IMR-90 (cell line): Measurements from ENCODE around the gene STX17. TPM values are rescaled to one million over a fixed set of nuclear protein-coding genes. Genes with fewer than 3 reads are reported as not detected.

Experiments used
- ATAC-seq: fragments of 200-7000 bp; cut with Tn5 transposase; 2 replicates; pipeline ENCODE4 v1.9.1; 2020; ENCODE audit warnings: low read depth, mild to moderate bottlenecking, moderate library complexity
- BruUV-seq: library from RNA; stranded (reverse); fragments of 400-500 nt; replicated peaks from 2 replicates; lab custom pipeline; 2021; lab: Mats Ljungman, UMichigan
- CTCF ChIA-PET: fragments of 300-600 bp; formaldehyde crosslinking; extraction: SDS; loops from one replicate; lab custom pipeline; 2021; ENCODE audit warnings: antibody characterized with exemption; lab: Yijun Ruan, JAX
- POLR2A ChIA-PET: fragments of 300-600 bp; sonication (Branson Sonifier 250); formaldehyde crosslinking; loops from one replicate; lab custom pipeline; 2022; ENCODE audit warnings: antibody characterized with exemption; ENCODE audit not compliant: unreplicated experiment; lab: Charles Lee
- DNase-seq: peaks from one replicate; pipeline ENCODE4 v3.0.0; 2013
- H2AFZ ChIP-seq: replicated peaks from 2 replicates; pipeline ENCODE3; 2013; ENCODE audit warnings: low read length, mild to moderate bottlenecking; ENCODE audit not compliant: poor library complexity
- H2AK5ac ChIP-seq: 2 replicates; pipeline ENCODE4 v1.6.1; 2013; ENCODE audit warnings: low read depth, low read length, inconsistent platforms
- H2AK9ac ChIP-seq: replicated peaks from 2 replicates; pipeline ENCODE3; 2013; ENCODE audit warnings: mild to moderate bottlenecking, low read depth, low read length, moderate library complexity; ENCODE audit not compliant: poor library complexity
- H2BK120ac ChIP-seq: 2 replicates; pipeline ENCODE4 v1.6.1; 2013; ENCODE audit warnings: low read depth, low read length, inconsistent platforms
- H2BK15ac ChIP-seq: 3 replicates; pipeline ENCODE4 v1.6.1; 2013; ENCODE audit warnings: low read depth, low read length, inconsistent platforms
- H2BK20ac ChIP-seq: 2 replicates; pipeline ENCODE4 v1.6.1; 2013; ENCODE audit warnings: low read depth, mild to moderate bottlenecking, inconsistent platforms, low read length, moderate library complexity
- H2BK5ac ChIP-seq: 2 replicates; pipeline ENCODE4 v1.6.1; 2013; ENCODE audit warnings: mild to moderate bottlenecking, low read depth, low read length, inconsistent platforms; ENCODE audit not compliant: poor library complexity, severe bottlenecking
- H3K14ac ChIP-seq: replicated peaks from 2 replicates; pipeline ENCODE4 v1.6.1; 2013; ENCODE audit warnings: low read depth, low read length, inconsistent platforms
- H3K18ac ChIP-seq: 2 replicates; pipeline ENCODE4 v1.6.1; 2013; ENCODE audit warnings: low read depth, low read length, control low read depth
- H3K23ac ChIP-seq: 2 replicates; pipeline ENCODE4 v1.6.1; 2013; ENCODE audit warnings: low read depth, low read length, inconsistent platforms
- H3K27ac ChIP-seq: 2 replicates; pipeline ENCODE4 v1.5.1; 2013; ENCODE audit warnings: mild to moderate bottlenecking, control low read depth, low read length; ENCODE audit not compliant: insufficient read depth
- H3K27me3 ChIP-seq: 2 replicates; pipeline ENCODE4 v1.6.1; 2013; ENCODE audit warnings: low read length; ENCODE audit not compliant: control insufficient read depth, insufficient read depth
- H3K36me3 ChIP-seq: 2 replicates; pipeline ENCODE4 v1.6.1; 2013; ENCODE audit warnings: low read length, mixed read lengths; ENCODE audit not compliant: control insufficient read depth, insufficient read depth
- H3K4ac ChIP-seq: 2 replicates; pipeline ENCODE4 v1.6.1; 2013; ENCODE audit warnings: low read depth, low read length, inconsistent platforms
- H3K4me1 ChIP-seq: 2 replicates; pipeline ENCODE4 v1.6.1; 2013; ENCODE audit warnings: low read length, mixed read lengths; ENCODE audit not compliant: control insufficient read depth, insufficient read depth
- H3K4me2 ChIP-seq: 2 replicates; pipeline ENCODE4 v1.6.1; 2013; ENCODE audit warnings: low read depth, mild to moderate bottlenecking, control low read depth, low read length, moderate library complexity
- H3K4me3 ChIP-seq: 2 replicates; pipeline ENCODE4 v1.5.1; 2013; ENCODE audit warnings: low read depth, mild to moderate bottlenecking, control low read depth, low read length, moderate library complexity; ENCODE audit not compliant: insufficient read depth
- H3K56ac ChIP-seq: 2 replicates; pipeline ENCODE4 v1.6.1; 2013; ENCODE audit warnings: low read length, inconsistent platforms; ENCODE audit not compliant: insufficient read depth; ENCODE audit errors: extremely low read depth
- H3K79me1 ChIP-seq, 2 experiments: 2 replicates each; pipeline ENCODE4 v1.6.1; 2013; ENCODE audit warnings: low read length in 2 of 2, inconsistent platforms in 1 of 2, low read depth in 1 of 2
- H3K9ac ChIP-seq: 2 replicates; pipeline ENCODE4 v1.6.1; 2013; ENCODE audit warnings: low read depth, low read length, control low read depth
- H3K9me1 ChIP-seq: 2 replicates; pipeline ENCODE4 v1.6.1; 2013; ENCODE audit warnings: low read length, inconsistent platforms; ENCODE audit not compliant: insufficient read depth
- H3K9me3 ChIP-seq: 2 replicates; pipeline ENCODE4 v1.6.1; 2013; ENCODE audit warnings: low read length; ENCODE audit not compliant: control insufficient read depth, insufficient read depth
- H4K20me1 ChIP-seq: 2 replicates; pipeline ENCODE4 v1.6.1; 2013; ENCODE audit warnings: low read length, inconsistent platforms; ENCODE audit not compliant: insufficient read depth
- H4K5ac ChIP-seq: 2 replicates; pipeline ENCODE4 v1.6.1; 2013; ENCODE audit warnings: mild to moderate bottlenecking, low read depth, low read length, control low read depth
- H4K8ac ChIP-seq, 2 experiments: 2 replicates each; pipeline ENCODE4 v1.6.1; 2013; ENCODE audit warnings: low read depth in 2 of 2, low read length in 2 of 2, control low read depth in 1 of 2, inconsistent platforms in 1 of 2
- H4K91ac ChIP-seq: 2 replicates; pipeline ENCODE4 v1.6.1; 2013; ENCODE audit warnings: low read depth, low read length, inconsistent platforms; ENCODE audit not compliant: insufficient read depth
- CTCF ChIP-seq: conservative IDR thresholded peaks from 2 replicates; pipeline ENCODE4 v1.5.1; 2012; ENCODE audit warnings: mild to moderate bottlenecking, low read depth, low read length, improper control_type of control experiment
- FOS ChIP-seq: fragments of 150-350 bp; IDR thresholded peaks from 2 replicates; pipeline ENCODE4 v1.6.1; 2016; ENCODE audit warnings: low read depth, low read length
- MAFK ChIP-seq: IDR thresholded peaks from 2 replicates; pipeline ENCODE4 v1.6.1; 2012; ENCODE audit warnings: low read depth, low read length, improper control_type of control experiment
- MXI1 ChIP-seq: IDR thresholded peaks from 2 replicates; pipeline ENCODE4 v1.6.1; 2012; ENCODE audit warnings: low read depth, mild to moderate bottlenecking, low read length, moderate library complexity, borderline replicate concordance
- NFE2L2 ChIP-seq: fragments of 150-350 bp; IDR thresholded peaks from 2 replicates; pipeline ENCODE4 v1.6.1; 2016; ENCODE audit warnings: low read depth, mild to moderate bottlenecking, low read length
- RFX5 ChIP-seq: IDR thresholded peaks from 2 replicates; pipeline ENCODE4 v1.8.0; 2012; ENCODE audit warnings: low read depth, mild to moderate bottlenecking, low read length, moderate library complexity
- WGBS, 2 experiments: methylation state at CpG; one replicate each; pipeline versions ENCODE4 v1.1.5 to v1.1.7; 2013; ENCODE audit warnings: missing lambda C conversion rate in 2 of 2; ENCODE audit not compliant: insufficient read length in 1 of 2; ENCODE audit errors: extremely low coverage in 2 of 2; 5-methylcytosine and 5-hydroxymethylcytosine counted together
- dilution Hi-C: fragments of 300-500 bp; cut with HindIII; formaldehyde crosslinking; loops from one replicate; pipeline ENCODE4 v1.14.3; 2018; ENCODE audit warnings: low sequenced_read_pairs; ENCODE audit not compliant: unreplicated experiment
- in situ Hi-C: fragments of 300-500 bp; cut with MboI; formaldehyde crosslinking; loops from 3 replicates; pipeline ENCODE4 v1.14.3; 2019; ENCODE audit warnings: low sequenced_read_pairs, inconsistent platforms, mixed read lengths
- intact Hi-C: fragments of 100-400 bp; cut with micrococcal nuclease; formaldehyde crosslinking; loops from 2 replicates; pipeline ENCODE4 v1.10.0; 2022
- polyA plus RNA-seq, 3 experiments: library from polyadenylated mRNA; depleted of rRNA; stranded (reverse); fragments of >200 nt; gene quantifications; 2 replicates each; pipeline ENCODE4 v1.2.3, GENCODE V29; 2012; ENCODE audit warnings: low replicate concordance in 1 of 3
- total RNA-seq: library from RNA; depleted of rRNA; stranded (reverse); fragments of >200 nt; gene quantifications from 2 replicates; pipeline ENCODE4 v1.2.3, GENCODE V29; 2012

STX17 gene
- total and polyA plus RNA-seq, 2 of the 4 experiments (the other 2 are of a cell fraction): 6.2 to 11.7 TPM

GRCh38 chr9:100013573-100013972 is 107.1 kb downstream of the STX17 start:
- Histone ChIP-seq H4K5ac (no peak overlapping the region), H3K9me1 (no peaks in the 10 kb centered on the region), H4K20me1 (no peaks in the 10 kb centered on the region), H3K14ac (no peak overlapping the region), H3K79me1 (peaks cover 3 to 5% of the 10 kb centered on the region in 2 experiments; a peak in 3 of 4 replicates), H3K36me3 (peaks cover 5% of the 10 kb centered on the region), H2BK120ac (no peak overlapping the region), H3K18ac (no peak overlapping the region), H3K4ac (no peak overlapping the region), H2AFZ (no peak overlapping the region), H2BK20ac (no peak overlapping the region), H3K4me1 (peaks cover 7% of the 10 kb centered on the region), H2AK9ac (no peak overlapping the region), H2BK5ac (no peak overlapping the region), H3K27ac (no peak overlapping the region), H3K4me2 (no peak overlapping the region; the same call in 1 of the 2 replicates), H4K91ac (no peak overlapping the region), H3K9ac (no peak overlapping the region), H3K27me3 (no peaks in the 10 kb centered on the region), H3K9me3 (no peaks in the 10 kb centered on the region), H2BK15ac (no peak overlapping the region), H3K4me3 (no peak overlapping the region), H4K8ac (no peak overlapping the region), H2AK5ac (no peak overlapping the region), H3K56ac (no peak overlapping the region), H3K23ac (no peak overlapping the region)
- CTCF ChIA-PET: interaction anchor here (0.6 kb wide), 2 partner anchors 189 to 430 kb away, joined by 5 to 7 read pairs; no protein-coding TSS in a partner anchor
- in situ Hi-C loops: loop anchor here (10.0 to 25.0 kb wide), 2 partner anchors 751 to 829 kb away; no protein-coding TSS in a partner anchor
- dilution Hi-C loops: no loop called here
- no peak for ATAC-seq
- no TSS peak for BruUV-seq
- intact Hi-C loops: loop anchor here (5.0 kb wide), 2 partner anchors 191 to 831 kb away; partner anchors contain the start of gene NR4A3
- peak; percentile 7 for DNase-seq
- no peak for TF ChIP-seq RFX5
- peak; percentile 90 for TF ChIP-seq NFE2L2
- no peak for TF ChIP-seq FOS
- 0 out of 2 replicates have a peak, but pooled peaks have one; percentile 11 for TF ChIP-seq CTCF
- no peak for TF ChIP-seq MXI1
- TF ChIP-seq MAFK: peak; percentile 25; the same call in 1 of the 2 replicates
- POLR2A ChIA-PET: no interaction called here
- WGBS, 2 experiments: no CpG with 5 or more reads among the region's 2 CpGs
